Common myeloid progenitor, CD34-positive (primary cell): ENCODE measurements around the gene NOL4L.
"Not testable (repeated sequence)": the region's sequence is repeated elsewhere in the genome, so short reads cannot be mapped to it uniquely, and the experiment has no call there.

ENCODE experiments used
- CTCF ChIA-PET: fragments of 350-600 bp; sonication (Branson Sonifier 250); formaldehyde crosslinking; loops from one replicate; lab custom pipeline; 2021; ENCODE audit warnings: antibody characterized with exemption; lab: Charles Lee
- POLR2A ChIA-PET: fragments of 350-600 bp; sonication (Branson Sonifier 250); formaldehyde crosslinking; loops from one replicate; lab custom pipeline; 2021; ENCODE audit warnings: antibody characterized with exemption; lab: Charles Lee
- DNase-seq, 3 donors: peaks; one replicate each; pipeline versions ENCODE4 v3.0.0 to v3.0.0-alpha.2; 2013
- H3K27ac ChIP-seq, 2 experiments: 1 replicate in 1 of 2; 2 replicates in 1 of 2; pipeline ENCODE4 v1.7.0; 2013; ENCODE audit warnings: inconsistent platforms in 2 of 2, low read length in 2 of 2, mild to moderate bottlenecking in 2 of 2, low read depth in 1 of 2, moderate library complexity in 1 of 2; ENCODE audit not compliant: severe bottlenecking in 2 of 2, insufficient read depth in 1 of 2, poor library complexity in 1 of 2
- H3K27me3 ChIP-seq, 5 experiments: replicated peaks in 2 of 5; 1 replicate in 3 of 5; 2 replicates in 2 of 5; pipeline versions ENCODE4 v1.6.1 to v1.7.0; 2013; ENCODE audit warnings: low read length in 4 of 5, mild to moderate bottlenecking in 2 of 5, moderate library complexity in 2 of 5, inconsistent platforms in 1 of 5; ENCODE audit not compliant: insufficient read depth in 5 of 5, control insufficient read depth in 4 of 5
- H3K36me3 ChIP-seq, 4 experiments: 1 replicate in 2 of 4; 2 replicates in 2 of 4; pipeline versions ENCODE4 v1.6.1 to v1.7.0; 2013; ENCODE audit warnings: low read length in 3 of 4, control low read depth in 1 of 4, mild to moderate bottlenecking in 1 of 4; ENCODE audit not compliant: control insufficient read depth in 4 of 4, insufficient read depth in 4 of 4
- H3K4me1 ChIP-seq, 4 experiments: 1 replicate in 3 of 4; 2 replicates in 1 of 4; pipeline versions ENCODE4 v1.6.1 to v1.7.1; 2013; ENCODE audit warnings: low read length in 3 of 4, mild to moderate bottlenecking in 3 of 4, control low read depth in 1 of 4, inconsistent platforms in 1 of 4, moderate library complexity in 1 of 4; ENCODE audit not compliant: control insufficient read depth in 4 of 4, insufficient read depth in 4 of 4; ENCODE audit errors: control extremely low read depth in 1 of 4
- H3K4me3 ChIP-seq, 7 experiments: 1 replicate in 4 of 7; 2 replicates in 3 of 7; pipeline versions ENCODE4 v1.5.1 to v1.7.0; 2013; ENCODE audit warnings: mild to moderate bottlenecking in 7 of 7, low read length in 6 of 7, moderate library complexity in 6 of 7, inconsistent platforms in 2 of 7, low read depth in 2 of 7, control low read depth in 1 of 7; ENCODE audit not compliant: insufficient read depth in 4 of 7, control insufficient read depth in 1 of 7; ENCODE audit errors: extremely low read depth in 1 of 7
- H3K9me3 ChIP-seq, 5 experiments: 1 replicate in 4 of 5; 2 replicates in 1 of 5; pipeline versions ENCODE4 v1.6.1 to v1.7.1; 2013; ENCODE audit warnings: low read length in 4 of 5, mild to moderate bottlenecking in 2 of 5, inconsistent platforms in 1 of 5, low read depth in 1 of 5, moderate library complexity in 1 of 5; ENCODE audit not compliant: control insufficient read depth in 4 of 5, insufficient read depth in 2 of 5; ENCODE audit errors: control extremely low read depth in 1 of 5
- WGBS: methylation state at CpG from one replicate; pipeline ENCODE4 v1.1.5; 2013; ENCODE audit not compliant: insufficient coverage; 5-methylcytosine and 5-hydroxymethylcytosine counted together

Gene NOL4L

DNA sequence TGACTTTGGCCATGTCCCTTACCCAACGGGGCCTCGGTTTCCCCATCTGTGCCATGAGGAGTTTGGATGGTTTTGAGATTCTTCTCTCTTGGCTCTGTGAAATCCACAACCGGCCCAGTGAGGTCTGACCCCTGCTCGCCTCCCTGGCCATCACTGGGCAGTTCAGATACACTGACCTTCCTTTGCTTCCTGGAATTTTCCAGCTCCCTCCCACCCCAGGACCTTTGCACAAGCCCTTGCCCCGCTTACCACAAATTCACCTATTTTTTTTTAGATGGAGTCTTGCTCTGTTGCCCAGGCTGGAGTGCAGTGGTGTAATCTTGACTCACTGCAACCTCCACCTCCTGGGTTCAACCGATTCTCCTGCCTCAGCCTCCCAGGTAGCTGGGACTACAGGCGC, 12.6 kb upstream of the NOL4L start:
- Histone ChIP-seq H3K9me3 (no peaks in the 10 kb centered on the region), H3K27me3 (no peaks in the 10 kb centered on the region), H3K27ac (no peak overlapping the region), H3K4me3 (no peak overlapping the region), H3K4me1 (peaks cover 0 to 7% (median 0%) of the 10 kb centered on the region in 4 experiments), H3K36me3 (no peaks in the 10 kb centered on the region)
- 65% methylated on average over 4 of the region's 7 CpGs for WGBS
- CTCF ChIA-PET = interaction anchor here (1.3 to 1.5 kb wide), 3 partner anchors 27 to 73 kb away, joined by 3 to 4 read pairs (median 4); no protein-coding TSS in a partner anchor
- POLR2A ChIA-PET = no interaction called here
- no peak for DNase-seq

DNA sequence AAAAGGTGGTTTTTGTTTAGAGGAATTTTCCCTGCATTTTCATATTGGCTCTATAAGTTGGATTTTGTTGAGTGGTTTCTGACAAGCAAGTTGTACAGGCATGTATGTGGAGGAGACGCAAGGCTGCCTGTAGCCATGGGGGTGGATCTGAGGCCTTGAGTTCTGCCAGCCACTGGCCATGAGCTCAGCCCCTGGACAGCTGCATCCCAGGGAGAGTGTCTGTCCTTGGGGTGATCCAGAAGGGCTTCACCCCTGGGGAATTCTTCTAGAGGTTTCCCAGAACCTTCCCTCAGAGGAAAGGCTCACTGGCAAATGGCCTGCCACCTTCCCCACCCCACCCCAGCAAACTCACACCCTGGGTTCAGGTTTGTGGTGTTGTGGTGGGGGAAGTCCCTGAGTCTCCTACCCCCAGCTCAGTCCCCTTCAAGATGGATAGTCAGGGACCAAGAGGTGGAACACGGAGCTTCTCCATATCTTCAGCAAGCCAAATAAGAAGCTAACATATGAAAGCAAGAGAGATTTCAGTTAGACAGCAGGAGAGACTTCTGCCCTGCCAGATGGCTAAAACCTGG, 11.6 kb upstream of the NOL4L start:
- Histone ChIP-seq H3K9me3 (no peaks in the 10 kb centered on the region), H3K4me1 (peaks cover 0 to 7% (median 0%) of the 10 kb centered on the region in 4 experiments), H3K36me3 (no peaks in the 10 kb centered on the region), H3K27me3 (no peaks in the 10 kb centered on the region), H3K4me3 (no peak overlapping the region), H3K27ac (no peak overlapping the region)
- ChIA-PET CTCF (interaction anchor here (0.9 to 1.4 kb wide), 3 partner anchors 16 to 72 kb away, joined by 3 to 4 read pairs (median 3); no protein-coding TSS in a partner anchor), POLR2A (no interaction called here)
- 86% methylated on average over 2 of the region's 2 CpGs for WGBS
- DNase-seq = peak in 2 of 3 donors; percentile 38 to 44

DNA sequence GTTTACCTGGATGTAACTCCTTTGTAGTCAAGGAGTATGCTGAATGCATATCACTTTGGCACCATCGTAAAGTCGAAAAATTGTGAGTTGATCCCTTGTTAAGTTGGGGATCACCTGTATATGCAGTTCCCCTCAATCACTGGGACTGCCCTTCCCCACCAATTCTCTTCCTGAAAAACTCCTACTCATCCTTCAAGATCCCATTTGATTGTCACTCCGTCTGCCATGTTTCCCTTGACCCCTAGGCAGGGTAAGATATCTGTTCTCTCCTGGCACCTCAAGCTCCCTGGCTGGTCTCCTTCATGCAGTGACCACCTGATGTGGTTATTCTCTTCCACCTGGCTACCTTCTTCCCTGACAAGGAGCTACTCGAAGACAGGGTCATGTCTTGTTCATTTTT, 10.0 kb upstream of the NOL4L start:
- Histone ChIP-seq H3K27ac (no peak overlapping the region), H3K4me3 (no peak overlapping the region), H3K4me1 (peaks cover 0 to 7% (median 0%) of the 10 kb centered on the region in 4 experiments), H3K36me3 (no peaks in the 10 kb centered on the region), H3K9me3 (no peaks in the 10 kb centered on the region), H3K27me3 (no peaks in the 10 kb centered on the region)
- WGBS = 100% methylated on average over 4 of the region's 4 CpGs
- POLR2A ChIA-PET = no interaction called here
- CTCF ChIA-PET = interaction anchor here (1.3 kb wide), 1 partner anchor 72 kb away, joined by 3 read pairs; no protein-coding TSS in a partner anchor
- no peak for DNase-seq

DNA sequence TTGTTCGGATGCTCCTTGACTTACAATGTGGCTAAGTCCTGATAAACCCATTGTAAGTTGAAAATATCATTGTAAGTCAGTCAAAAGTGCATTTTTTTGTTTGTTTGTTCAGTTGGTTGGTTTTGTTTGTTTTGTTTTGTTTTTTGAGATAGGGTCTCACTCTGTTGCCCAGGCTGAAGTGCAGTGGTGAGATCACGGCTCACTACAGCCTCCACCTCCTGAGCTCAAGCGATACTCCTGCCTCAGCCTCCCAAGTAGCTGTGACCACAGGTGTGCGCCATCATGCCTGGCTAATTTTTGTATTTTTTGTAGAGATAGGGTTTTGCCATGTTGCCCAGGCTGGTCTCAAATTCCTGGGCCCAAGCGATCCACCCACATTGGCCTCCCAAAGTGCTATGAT, 9.5 kb upstream of the NOL4L start:
- H3K9me3 ChIP-seq, H3K36me3 ChIP-seq, H3K4me1 ChIP-seq, DNase-seq, H3K27ac ChIP-seq, H3K27me3 ChIP-seq, H3K4me3 ChIP-seq, POLR2A ChIA-PET: not testable (repeated sequence)
- CTCF ChIA-PET = interaction anchor here (1.3 kb wide), 1 partner anchor 71 kb away, joined by 3 read pairs; no protein-coding TSS in a partner anchor
- WGBS = 100% methylated on average over 2 of the region's 5 CpGs

DNA sequence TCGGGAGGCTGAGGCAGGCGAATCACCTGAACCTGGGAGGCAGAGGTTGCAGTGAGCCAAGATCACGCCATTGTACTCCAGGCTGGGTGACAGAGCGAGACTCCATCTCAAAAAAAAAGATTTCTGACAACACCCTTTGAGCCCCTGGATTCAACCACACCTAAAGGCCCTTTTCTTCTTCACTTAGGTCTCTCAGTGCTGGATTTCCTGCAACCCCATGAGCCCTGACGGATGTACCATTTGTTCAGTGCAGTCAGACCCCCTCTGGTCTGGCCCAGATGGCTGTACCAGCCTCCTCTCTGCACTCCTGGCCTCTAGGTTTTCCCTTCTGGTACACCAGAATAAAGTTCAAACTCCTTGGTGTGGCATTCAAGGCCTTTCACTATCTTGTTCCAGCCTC, 9.1 kb upstream of the NOL4L start:
- WGBS = 98% methylated on average over 4 of the region's 5 CpGs
- Histone ChIP-seq H3K4me1 (peaks cover 0 to 11% (median under 1%) of the 10 kb centered on the region in 4 experiments), H3K27ac (no peak overlapping the region), H3K27me3 (no peaks in the 10 kb centered on the region), H3K4me3 (no peak overlapping the region), H3K36me3 (no peaks in the 10 kb centered on the region), H3K9me3 (no peaks in the 10 kb centered on the region)
- CTCF ChIA-PET = no interaction called here
- DNase-seq = no peak
- POLR2A ChIA-PET = no interaction called here

DNA sequence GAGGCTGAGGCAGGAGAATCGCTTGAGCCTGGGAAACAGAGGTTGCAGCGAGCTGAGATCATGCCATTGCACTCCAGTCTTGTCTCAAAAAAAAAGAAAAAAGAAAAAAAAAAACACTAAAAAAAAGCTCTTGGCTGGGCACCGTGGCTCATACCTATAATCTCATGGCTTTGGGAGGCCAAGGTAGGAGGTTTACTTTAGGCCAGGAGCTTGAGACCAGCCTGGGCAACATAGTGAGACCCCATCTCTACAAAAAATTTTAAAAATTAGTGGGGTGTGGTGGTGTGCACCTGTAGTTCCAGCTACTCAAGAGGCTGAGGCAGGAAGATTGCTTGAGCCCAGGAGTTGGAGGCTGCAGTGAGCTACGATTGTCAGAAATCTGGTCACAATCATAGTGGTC, 7.5 kb upstream of the NOL4L start:
- CTCF ChIA-PET, H3K27ac ChIP-seq, H3K4me3 ChIP-seq, H3K9me3 ChIP-seq, H3K36me3 ChIP-seq, H3K27me3 ChIP-seq, DNase-seq: not testable (repeated sequence)
- WGBS = 100% methylated on average over 4 of the region's 4 CpGs
- H3K4me1 ChIP-seq = peaks cover 0 to 13% (median under 1%) of the 10 kb centered on the region in 4 experiments
- POLR2A ChIA-PET = interaction anchor here (0.6 to 1.3 kb wide), 3 partner anchors 28 to 53 kb away, joined by 3 to 8 read pairs (median 4); no protein-coding TSS in a partner anchor

DNA sequence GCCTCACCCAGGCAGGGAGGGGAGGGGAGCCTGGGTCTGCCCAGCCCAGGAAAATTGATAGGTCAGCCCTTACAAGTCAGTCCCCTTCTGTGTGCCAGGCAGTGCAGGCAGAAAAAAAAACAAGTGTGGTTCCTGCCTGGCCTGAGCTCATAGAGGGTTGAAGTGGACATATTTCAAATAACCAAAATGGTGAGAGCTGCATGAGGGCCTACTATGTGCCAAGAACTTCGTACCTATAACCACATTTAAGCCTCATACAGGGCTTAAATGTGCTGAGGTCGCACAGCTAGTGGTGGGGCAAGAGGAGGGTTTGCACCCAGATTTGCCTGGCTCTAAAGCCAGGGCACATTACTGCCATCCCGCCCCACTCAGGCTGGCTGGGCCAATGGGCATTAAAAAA, 6.9 kb upstream of the NOL4L start:
- ChIA-PET CTCF (no interaction called here), POLR2A (interaction anchor here (0.6 to 1.3 kb wide), 3 partner anchors 28 to 54 kb away, joined by 3 to 8 read pairs (median 4); no protein-coding TSS in a partner anchor)
- Histone ChIP-seq H3K27me3 (no peaks in the 10 kb centered on the region), H3K9me3 (no peaks in the 10 kb centered on the region), H3K4me3 (no peak overlapping the region), H3K4me1 (peaks cover 0 to 11% (median under 1%) of the 10 kb centered on the region in 4 experiments), H3K36me3 (no peaks in the 10 kb centered on the region), H3K27ac (no peak overlapping the region)
- 100% methylated on average over 1 of the region's 3 CpGs for WGBS
- DNase-seq = no peak
